GM23338 (cell line): Measurements from ENCODE around the gene IL6. TPM values are rescaled to one million over a fixed set of nuclear protein-coding genes. Genes with fewer than 3 reads are reported as not detected.

Experiments
- ATAC-seq: fragments of 200-7000 bp; cut with Tn5 transposase; 3 replicates; pipeline ENCODE4 v1.9.1; 2020
- DNase-seq: peaks from one replicate; pipeline ENCODE4 v3.0.0-alpha.2; 2015; ENCODE audit warnings: low spot score
- H2AFZ ChIP-seq: fragments of 200-600 bp; sonication (generic); 2 replicates; pipeline ENCODE4 v1.8.0; 2016; ENCODE audit warnings: antibody characterized with exemption, mild to moderate bottlenecking, moderate library complexity
- H3F3A ChIP-seq: fragments of 200-600 bp; sonication (generic); replicated peaks from 2 replicates; pipeline ENCODE4 v1.8.0; 2017; ENCODE audit warnings: antibody characterized with exemption, mixed run types, low read depth
- H3K27ac ChIP-seq: fragments of 200-600 bp; sonication (generic); 2 replicates; pipeline ENCODE4 v1.6.1; 2016; ENCODE audit warnings: low read depth
- H3K27me3 ChIP-seq: fragments of 200-600 bp; sonication (generic); 2 replicates; pipeline ENCODE4 v1.8.0; 2016; ENCODE audit warnings: mild to moderate bottlenecking, mixed run types, moderate library complexity; ENCODE audit not compliant: insufficient read depth
- H3K36me3 ChIP-seq: fragments of 200-600 bp; sonication (generic); 2 replicates; pipeline ENCODE4 v1.8.0; 2016; ENCODE audit warnings: mild to moderate bottlenecking; ENCODE audit not compliant: insufficient read depth
- H3K4me1 ChIP-seq: fragments of 200-600 bp; sonication (generic); 2 replicates; pipeline ENCODE4 v1.8.0; 2016; ENCODE audit warnings: mild to moderate bottlenecking, moderate library complexity; ENCODE audit not compliant: insufficient read depth
- H3K4me2 ChIP-seq: fragments of 200-600 bp; sonication (generic); 2 replicates; pipeline ENCODE4 v1.7.1; 2017; ENCODE audit warnings: mixed run types
- H3K4me3 ChIP-seq: fragments of 200-600 bp; sonication (generic); 2 replicates; pipeline ENCODE4 v1.6.1; 2016; ENCODE audit warnings: mixed run types
- H3K79me2 ChIP-seq: fragments of 200-600 bp; sonication (generic); replicated peaks from 2 replicates; pipeline ENCODE4 v1.8.0; 2017; ENCODE audit warnings: mild to moderate bottlenecking; ENCODE audit not compliant: insufficient read depth
- H3K9me2 ChIP-seq: fragments of 200-600 bp; sonication (generic); 2 replicates; pipeline ENCODE4 v1.8.0; 2017; ENCODE audit not compliant: insufficient read depth
- H4K20me1 ChIP-seq: fragments of 200-600 bp; sonication (generic); replicated peaks from 2 replicates; pipeline ENCODE4 v1.8.0; 2017; ENCODE audit warnings: mild to moderate bottlenecking; ENCODE audit not compliant: insufficient read depth
- H3K27ac Mint-ChIP-seq: 2 replicates; pipeline ENCODE4 v1.8.0; 2020; ENCODE audit warnings: inconsistent platforms, mild to moderate bottlenecking, moderate library complexity, mixed read lengths
- H3K27me3 Mint-ChIP-seq: 3 replicates; pipeline ENCODE4 v1.8.0; 2022; ENCODE audit warnings: low read depth, mild to moderate bottlenecking, moderate library complexity, mixed read lengths, inconsistent platforms; ENCODE audit not compliant: insufficient read depth, poor library complexity
- H3K36me3 Mint-ChIP-seq: 3 replicates; pipeline ENCODE4 v1.8.0; 2021; ENCODE audit warnings: low read depth, mild to moderate bottlenecking, inconsistent platforms, moderate library complexity, mixed read lengths
- H3K4me1 Mint-ChIP-seq: 3 replicates; pipeline ENCODE4 v1.8.0; 2020; ENCODE audit warnings: mild to moderate bottlenecking, inconsistent platforms, mixed read lengths
- H3K4me3 Mint-ChIP-seq: 3 replicates; pipeline ENCODE4 v1.8.0; 2021; ENCODE audit warnings: moderate library complexity, mild to moderate bottlenecking, inconsistent platforms, mixed read lengths
- H3K9me3 Mint-ChIP-seq: 3 replicates; pipeline ENCODE4 v1.8.0; 2020; ENCODE audit warnings: moderate library complexity, mild to moderate bottlenecking, inconsistent platforms, mixed read lengths
- CREB1 ChIP-seq: fragments of 250-450 bp; sonication (Bioruptor Pico); IDR thresholded peaks from 2 replicates; pipeline ENCODE4 v1.5.0; 2020; ENCODE audit warnings: low read depth, mild to moderate bottlenecking, moderate library complexity
- CTCF ChIP-seq, 2 experiments: fragments of 200-600 bp in 1 of 2; sonication (generic) in 1 of 2; conservative IDR thresholded peaks; 2 replicates each; pipeline versions ENCODE4 v1.5.1 to v1.6.1; 2016 to 2017; ENCODE audit warnings: antibody characterized with exemption in 2 of 2, low read depth in 2 of 2, mild to moderate bottlenecking in 2 of 2, moderate library complexity in 1 of 2
- EZH2 ChIP-seq: fragments of 200-600 bp; sonication (generic); IDR thresholded peaks from one replicate; pipeline ENCODE4 v1.8.0; 2017; ENCODE audit warnings: antibody characterized with exemption, mild to moderate bottlenecking, low read depth; ENCODE audit not compliant: unreplicated experiment
- NANOG ChIP-seq: IDR thresholded peaks from 2 replicates; pipeline ENCODE4 v1.6.1; 2016; ENCODE audit warnings: antibody characterized with exemption, borderline replicate concordance
- POLR2AphosphoS5 ChIP-seq: IDR thresholded peaks from 2 replicates; pipeline ENCODE4 v1.6.1; 2016; ENCODE audit warnings: antibody characterized with exemption, low read depth
- REST ChIP-seq: IDR thresholded peaks from one replicate; pipeline ENCODE4 v1.6.1; 2018; ENCODE audit warnings: antibody characterized with exemption; ENCODE audit not compliant: unreplicated experiment
- STAT1 ChIP-seq: IDR thresholded peaks from one replicate; pipeline ENCODE4 v1.6.1; 2016; ENCODE audit warnings: antibody characterized with exemption; ENCODE audit not compliant: unreplicated experiment
- ZNF114 ChIP-seq: fragments of 250-450 bp; sonication (Bioruptor Pico); IDR thresholded peaks from 2 replicates; pipeline ENCODE4 v1.5.0; 2020; ENCODE audit warnings: mild to moderate bottlenecking, moderate library complexity
- ZNF331 ChIP-seq: fragments of 250-450 bp; sonication (Bioruptor Pico); IDR thresholded peaks from 2 replicates; pipeline ENCODE4 v1.5.0; 2020; ENCODE audit warnings: low read depth, mild to moderate bottlenecking, moderate library complexity
- ZNF462 ChIP-seq: fragments of 250-450 bp; sonication (Bioruptor Pico); IDR thresholded peaks from 2 replicates; pipeline ENCODE4 v1.5.0; 2020; ENCODE audit warnings: mild to moderate bottlenecking, moderate library complexity
- polyA plus RNA-seq: library from polyadenylated mRNA; unstranded; fragments of >200 nt; fragmentation: Nextera tagmentation; extraction: Ambion mirVana; gene quantifications from 2 replicates; pipeline ENCODE4 v1.2.1, GENCODE V29; 2016
- total RNA-seq: library from RNA; depleted of rRNA; stranded (reverse); fragments of >200 nt; shearing (Covaris generic); gene quantifications from 2 replicates; pipeline ENCODE4 v1.2.3, GENCODE V29; 2014
- TF ChIP-seq, protein P1 (sequence below): IDR thresholded peaks from 2 replicates; pipeline ENCODE4 v1.6.1; 2016; ENCODE audit warnings: antibody characterized with exemption

The IL6 gene
- total and polyA plus RNA-seq, 2 experiments from 2014 or later: 1.6 TPM; not detected in 1

GRCh38 chr7:22759721-22760120 is 32.7 kb downstream of the IL6 start:
- Histone ChIP-seq H3K9me2 (no peaks in the 10 kb centered on the region; the same call in 1 of the 2 replicates), H3K4me3 (no peak overlapping the region), H3K79me2 (no peaks in the 10 kb centered on the region), H3K27me3 (no peaks in the 10 kb centered on the region), H3K4me1 (no peaks in the 10 kb centered on the region), H2AFZ (no peak overlapping the region), H3K36me3 (no peaks in the 10 kb centered on the region), H3K4me2 (no peak overlapping the region), H3F3A (no peaks in the 10 kb centered on the region), H4K20me1 (no peaks in the 10 kb centered on the region), H3K27ac (no peak overlapping the region)
- no peaks in the 10 kb centered on the region for H3K27me3 Mint-ChIP-seq
- no peaks in the 10 kb centered on the region for H3K36me3 Mint-ChIP-seq
- no peak overlapping the region for H3K27ac Mint-ChIP-seq
- DNase-seq (no peak), ATAC-seq (no peak)
- H3K4me3 Mint-ChIP-seq: no peak overlapping the region
- no peaks in the 10 kb centered on the region for H3K4me1 Mint-ChIP-seq
- TF ChIP-seq STAT1 (no peak), ZNF331 (CRISPR knock-in tag) (no peak), CTCF (conservative IDR thresholded peaks at IDR 0.05; ENCODE audit: low read depth in 2 of 2) (no peak), EZH2 (no peak), ZNF114 (CRISPR knock-in tag) (no peak), ZNF462 (CRISPR knock-in tag) (no peak), REST (no peak), CREB1 (CRISPR knock-in tag) (no peak), POLR2AphosphoS5 (no peak), NANOG (no peak)
- TF ChIP-seq, protein P1, sequence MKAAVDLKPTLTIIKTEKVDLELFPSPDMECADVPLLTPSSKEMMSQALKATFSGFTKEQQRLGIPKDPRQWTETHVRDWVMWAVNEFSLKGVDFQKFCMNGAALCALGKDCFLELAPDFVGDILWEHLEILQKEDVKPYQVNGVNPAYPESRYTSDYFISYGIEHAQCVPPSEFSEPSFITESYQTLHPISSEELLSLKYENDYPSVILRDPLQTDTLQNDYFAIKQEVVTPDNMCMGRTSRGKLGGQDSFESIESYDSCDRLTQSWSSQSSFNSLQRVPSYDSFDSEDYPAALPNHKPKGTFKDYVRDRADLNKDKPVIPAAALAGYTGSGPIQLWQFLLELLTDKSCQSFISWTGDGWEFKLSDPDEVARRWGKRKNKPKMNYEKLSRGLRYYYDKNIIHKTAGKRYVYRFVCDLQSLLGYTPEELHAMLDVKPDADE: no peak
- peaks cover under 1% of the 10 kb centered on the region; the same call in 1 of the 3 replicates for H3K9me3 Mint-ChIP-seq
